GM04504 (cell line): ENCODE results near the gene OR2V1.
"Not testable (repeated sequence)": the region's sequence is repeated elsewhere in the genome, so short reads cannot be mapped to it uniquely, and the experiment has no call there.

ENCODE experiments used
- DNase-seq: peaks from one replicate; pipeline ENCODE4 v3.0.0-alpha.2; 2012; ENCODE audit warnings: low read depth

OR2V1 gene

GRCh38 chr5:181130832-181131496, at the start of gene OR2V1:
Gene OR2V1, minus strand, starts transcription at chr5:181131169. Its CDS starts 5,865 bp downstream, at chr5:181125304.
- no peak for DNase-seq

- not testable (repeated sequence) for DNase-seq
Measured at GRCh38 chr5:181177559-181177958, 46.6 kb upstream of the OR2V1 start.

- DNase-seq, result no peak
Measured at GRCh38 chr5:181176254-181176952, 45.4 kb upstream of the OR2V1 start.

GRCh38 chr5:181173420-181174342, 42.7 kb upstream of the OR2V1 start:
- DNase-seq, result no peak

GRCh38 chr5:181173027-181173419, 42.1 kb upstream of the OR2V1 start:
- DNase-seq, result no peak

- DNase-seq, result no peak
Measured at GRCh38 chr5:181171782-181172181, 40.8 kb upstream of the OR2V1 start.

GRCh38 chr5:181170996-181171395, 40.0 kb upstream of the OR2V1 start:
- no peak for DNase-seq

- no peak for DNase-seq
Measured at GRCh38 chr5:181170237-181170825, 39.4 kb upstream of the OR2V1 start.

GRCh38 chr5:181169459-181170236, 38.7 kb upstream of the OR2V1 start:
- DNase-seq, result not testable (repeated sequence)

- no peak for DNase-seq
Measured at GRCh38 chr5:181168595-181169118, 37.7 kb upstream of the OR2V1 start.

GRCh38 chr5:181167814-181168488, 37.0 kb upstream of the OR2V1 start:
- DNase-seq, result no peak

GRCh38 chr5:181166812-181167733, 36.1 kb upstream of the OR2V1 start:
- no peak for DNase-seq

GRCh38 chr5:181164076-181164952, 33.3 kb upstream of the OR2V1 start:
- no peak for DNase-seq

GRCh38 chr5:181163487-181164075, 32.6 kb upstream of the OR2V1 start:
- no peak for DNase-seq

GRCh38 chr5:181161534-181162175, 30.7 kb upstream of the OR2V1 start:
- no peak for DNase-seq

- not testable (repeated sequence) for DNase-seq
Measured at GRCh38 chr5:181160755-181161533, 30.0 kb upstream of the OR2V1 start.
